CD4-positive, alpha-beta T cell treated with Interleukin-4 for 1 hour (primary cell): Measurements from ENCODE around the gene PRPH2.
"Not testable (repeated sequence)": the region's sequence is repeated elsewhere in the genome, so short reads cannot be mapped to it uniquely, and the experiment has no call there.

ENCODE experiments used
- DNase-seq, 2 donors: peaks; one replicate each; pipeline ENCODE4 v3.0.0-alpha.2; 2020 to 2022

Gene PRPH2

DNA sequence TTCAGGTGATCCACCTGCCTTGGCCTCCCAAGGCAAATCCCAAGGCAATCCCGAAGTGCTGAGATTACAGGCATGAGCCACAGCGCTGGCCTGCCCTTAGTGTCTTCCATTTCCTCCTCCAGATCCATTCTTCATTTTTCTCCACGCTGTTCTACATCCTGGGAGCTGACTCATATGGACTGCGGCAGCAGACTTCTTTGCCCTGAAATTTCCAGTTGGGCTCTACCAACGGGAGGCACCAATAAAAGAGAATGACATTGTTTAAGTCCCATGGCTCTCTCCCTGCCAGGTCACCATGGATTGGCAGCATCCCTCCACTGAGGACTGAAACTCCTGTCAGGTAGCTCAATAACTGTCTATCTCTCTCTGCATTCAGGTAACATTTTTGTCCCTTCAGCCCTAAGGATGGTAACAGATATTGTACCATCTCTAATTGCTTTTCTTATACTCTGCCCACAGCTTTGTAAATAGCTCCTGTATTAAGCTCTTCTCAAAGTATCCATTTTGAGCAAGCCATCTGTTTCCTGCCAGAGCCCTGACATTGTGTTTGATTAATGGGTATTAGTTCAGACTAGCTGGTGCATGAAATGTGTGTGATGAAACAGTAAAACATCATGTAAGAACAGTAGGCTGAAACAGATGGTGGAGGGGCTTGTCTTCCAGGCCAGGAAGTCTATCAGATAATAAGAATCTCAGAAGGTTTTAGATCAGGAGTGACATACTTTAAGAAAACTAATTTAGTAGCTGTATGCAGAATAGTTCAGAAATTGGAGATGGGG lies 19.9 kb upstream of the PRPH2 start:
- no peak for DNase-seq

DNA sequence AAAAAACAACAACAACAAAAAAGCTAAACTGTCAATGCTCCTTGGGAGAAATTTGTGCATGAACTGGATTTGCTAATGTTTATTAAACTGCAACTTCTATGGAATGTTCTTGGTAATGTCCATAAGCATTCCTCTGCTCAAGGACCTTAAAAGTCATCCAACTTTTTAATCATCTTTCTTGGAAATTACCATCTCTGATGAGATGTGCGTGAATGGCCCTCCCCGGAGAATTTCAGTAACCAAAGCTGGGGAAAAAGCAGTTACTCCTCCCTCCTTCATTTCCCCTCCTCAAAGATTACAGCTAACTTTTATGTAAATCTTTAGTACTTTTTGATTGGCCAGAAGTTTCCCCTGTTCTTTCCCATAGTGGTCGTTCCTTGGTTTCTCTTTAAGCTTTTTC lies 18.3 kb upstream of the PRPH2 start:
- DNase-seq = no peak

DNA sequence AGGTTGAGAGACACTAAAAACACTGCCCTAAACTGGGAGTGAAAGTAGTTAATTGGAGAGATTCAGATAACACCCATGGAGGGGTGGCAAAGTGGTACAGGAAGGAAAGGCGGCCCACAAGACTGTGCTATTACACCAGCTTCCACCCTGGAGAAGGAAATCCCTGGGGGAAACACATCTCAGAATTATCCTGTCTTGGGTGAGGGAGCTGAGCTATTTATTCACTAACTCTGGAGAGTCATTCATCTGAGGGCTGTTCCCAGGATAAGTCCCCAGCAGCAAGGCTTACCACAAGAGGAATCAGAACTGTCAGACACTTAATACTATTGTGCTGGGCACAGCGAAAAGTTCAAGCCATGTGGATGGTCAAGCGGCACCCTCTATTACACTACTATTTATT lies 13.6 kb upstream of the PRPH2 start:
- DNase-seq = no peak

DNA sequence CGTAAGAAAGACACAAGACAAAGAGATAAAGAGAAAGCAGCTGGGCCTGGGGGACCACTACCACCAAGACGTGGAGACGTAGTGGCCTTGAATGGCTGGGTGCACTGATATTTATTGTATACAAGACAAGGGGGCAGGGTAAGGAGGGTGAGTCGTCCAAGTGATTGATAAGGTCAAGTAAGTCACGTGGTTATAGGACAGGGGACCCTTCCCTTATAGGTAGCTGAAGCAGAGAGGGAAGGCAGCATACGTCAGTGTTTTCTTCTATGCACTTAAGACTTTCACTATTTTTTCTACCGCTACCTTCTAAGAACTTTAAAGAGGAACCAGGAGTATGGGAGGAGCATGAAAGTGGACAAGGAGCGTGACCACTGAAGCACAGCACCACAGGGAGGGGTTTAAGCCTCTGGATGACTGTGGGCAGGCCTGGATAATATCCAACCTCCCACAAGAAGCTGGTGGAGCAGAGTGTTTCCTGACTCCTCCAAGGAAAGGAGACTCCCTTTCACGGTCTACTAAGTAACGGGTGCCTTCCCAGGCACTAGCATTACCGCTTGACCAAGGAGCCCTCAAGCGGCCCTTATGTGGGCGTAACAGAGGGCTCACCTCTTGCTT lies 11.6 kb upstream of the PRPH2 start:
- not testable (repeated sequence) for DNase-seq

DNA sequence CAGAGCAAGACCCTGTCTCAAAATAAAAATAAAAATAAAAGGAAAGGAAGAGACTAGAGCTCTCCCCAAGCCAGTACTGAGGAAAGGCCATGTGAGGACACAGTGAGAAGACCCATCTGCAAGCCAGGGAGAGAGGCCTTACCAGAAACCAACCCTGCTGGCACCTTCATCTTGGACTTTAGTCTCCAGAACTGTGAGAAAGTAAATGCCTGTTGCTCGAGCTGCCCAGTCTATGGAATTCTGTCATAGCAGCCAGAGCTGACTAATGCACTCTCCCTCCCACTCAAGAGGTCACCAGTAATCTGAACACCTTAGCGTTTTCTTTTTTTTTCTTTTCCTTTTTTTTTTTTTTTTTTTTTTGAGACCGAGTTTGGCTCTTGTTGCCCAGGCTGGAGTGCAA lies 7.3 kb upstream of the PRPH2 start:
- no peak for DNase-seq

DNA sequence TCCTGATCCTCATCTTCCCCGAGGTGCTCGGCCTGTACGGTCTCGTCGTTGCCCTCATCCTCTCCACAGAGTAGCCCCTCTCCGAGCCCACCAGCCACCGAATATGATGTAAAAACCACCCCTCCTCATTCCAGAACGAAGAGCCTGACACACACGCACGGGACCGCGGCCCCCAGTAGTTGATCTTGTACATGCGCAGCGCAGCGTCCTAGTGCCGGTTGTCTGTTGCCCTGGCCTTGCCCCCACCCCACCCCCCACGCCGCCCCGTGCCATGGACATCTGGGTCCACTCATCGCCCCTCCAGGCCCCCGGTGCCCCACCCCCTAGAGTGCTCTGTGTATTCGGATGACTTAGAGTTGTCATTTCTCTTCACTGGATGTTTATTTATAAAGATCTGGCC lies 5.2 kb upstream of the PRPH2 start:
- no peak for DNase-seq

DNA sequence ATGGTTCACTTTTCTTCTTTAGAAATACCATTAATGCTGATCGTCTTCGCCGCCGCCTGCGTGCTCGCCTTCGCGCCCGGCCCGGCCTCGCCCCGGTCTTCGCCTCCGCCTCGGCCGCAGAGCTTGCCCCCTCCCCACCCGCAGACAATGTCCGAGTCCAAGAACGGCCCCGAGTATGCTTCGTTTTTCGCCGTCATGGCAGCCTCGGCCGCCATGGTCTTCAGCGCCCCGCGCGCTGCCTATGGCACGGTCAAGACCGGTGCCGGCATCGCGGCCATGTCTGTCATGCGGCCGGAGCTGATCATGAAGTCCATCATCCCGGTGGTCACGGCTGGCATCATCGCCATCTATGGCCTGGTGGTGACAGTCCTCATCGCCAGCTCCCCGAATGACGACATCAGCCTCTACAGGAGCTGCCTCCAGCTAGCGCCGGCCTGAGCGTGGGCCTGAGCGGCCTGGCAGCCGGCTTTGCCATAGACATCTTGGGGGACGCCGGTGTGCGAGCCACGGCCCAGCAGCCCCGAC lies 4.8 kb upstream of the PRPH2 start:
- no peak for DNase-seq

DNA sequence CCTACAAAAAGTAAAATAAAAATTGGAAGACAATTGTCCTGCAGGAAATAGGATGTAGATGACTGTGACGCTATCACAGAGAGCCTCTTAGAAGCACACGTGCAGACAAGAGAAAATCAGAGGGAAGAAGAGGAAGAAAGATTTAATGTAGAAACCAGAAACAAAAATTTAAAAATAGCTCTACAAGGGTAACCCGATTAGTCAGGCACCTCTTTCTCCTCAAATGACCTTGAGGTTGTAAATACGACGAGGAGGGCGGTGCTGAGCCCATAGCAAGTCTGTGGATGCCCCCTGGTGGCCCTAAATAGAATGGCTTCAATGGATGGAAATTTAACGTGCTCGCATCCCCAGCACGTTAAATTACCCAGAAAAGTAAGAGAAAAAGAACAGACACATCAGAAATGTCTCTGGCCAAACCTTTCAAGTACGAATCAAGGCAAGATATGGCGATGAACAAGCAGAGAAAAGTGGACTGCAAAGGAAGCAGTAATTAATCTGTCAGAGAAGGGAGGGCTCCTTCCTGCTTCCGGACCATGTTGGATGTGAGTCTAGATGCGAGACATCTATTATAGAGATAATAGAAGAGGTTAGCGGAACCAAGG lies 4.2 kb upstream of the PRPH2 start:
- peak; percentile 88 for DNase-seq

DNA sequence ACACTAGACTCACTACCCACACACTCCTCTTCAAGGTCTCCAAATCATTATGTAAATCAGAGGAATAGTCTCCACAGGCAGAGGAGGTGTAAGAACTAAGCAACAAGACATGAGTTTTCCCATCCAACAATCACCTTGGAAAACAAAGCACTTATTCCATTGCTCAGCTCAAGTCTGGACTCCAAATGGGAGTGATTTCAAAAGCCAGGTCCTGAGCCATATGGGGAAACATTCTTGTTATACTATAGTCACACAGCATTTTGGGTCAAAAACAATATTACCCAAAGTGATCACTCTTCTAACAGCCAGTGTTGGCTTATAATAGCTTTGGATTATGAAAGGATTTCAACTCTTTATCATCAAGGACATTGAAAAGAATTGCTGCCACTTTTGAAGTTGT lies 3.6 kb upstream of the PRPH2 start:
- DNase-seq = no peak

DNA sequence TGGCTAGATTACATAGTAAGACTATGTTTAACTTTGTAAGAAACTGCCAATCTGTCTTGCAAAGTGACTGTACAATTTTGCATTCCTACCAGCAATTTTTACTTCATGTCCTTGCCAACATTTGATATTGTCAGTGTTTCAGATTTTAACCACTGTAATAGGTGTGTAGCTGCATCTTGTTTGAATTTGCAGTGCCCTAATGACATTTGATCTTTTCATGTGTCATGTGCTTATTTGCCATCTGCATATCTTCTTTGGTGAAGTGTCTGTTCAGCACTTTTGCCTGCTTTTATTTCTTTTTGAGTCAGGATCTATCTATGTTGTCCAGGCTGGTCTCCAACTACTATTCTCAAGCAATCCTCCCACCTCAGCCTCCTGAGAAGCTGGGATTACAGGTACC lies 2.4 kb upstream of the PRPH2 start:
- DNase-seq = no peak

DNA sequence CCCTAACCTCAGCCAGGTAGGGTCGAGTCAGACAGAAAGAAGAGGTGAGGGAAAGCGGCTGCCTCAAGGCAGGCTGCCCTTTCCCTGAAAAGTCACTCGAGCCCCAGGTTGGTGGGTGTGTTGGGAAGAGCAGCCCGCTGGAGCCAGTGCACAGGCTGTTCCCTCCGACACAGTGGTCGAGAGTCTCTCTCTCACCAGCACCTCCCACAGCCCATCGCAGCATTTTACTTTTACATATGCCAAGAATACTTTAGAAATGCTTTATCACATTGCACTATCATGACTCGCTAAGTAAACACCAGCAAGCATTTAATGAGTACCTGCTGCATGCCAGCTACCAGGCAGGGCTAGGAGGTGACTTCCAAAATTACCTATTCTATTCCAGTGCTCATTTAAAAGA lies 1.7 kb downstream of the PRPH2 start:
- DNase-seq = no peak

DNA sequence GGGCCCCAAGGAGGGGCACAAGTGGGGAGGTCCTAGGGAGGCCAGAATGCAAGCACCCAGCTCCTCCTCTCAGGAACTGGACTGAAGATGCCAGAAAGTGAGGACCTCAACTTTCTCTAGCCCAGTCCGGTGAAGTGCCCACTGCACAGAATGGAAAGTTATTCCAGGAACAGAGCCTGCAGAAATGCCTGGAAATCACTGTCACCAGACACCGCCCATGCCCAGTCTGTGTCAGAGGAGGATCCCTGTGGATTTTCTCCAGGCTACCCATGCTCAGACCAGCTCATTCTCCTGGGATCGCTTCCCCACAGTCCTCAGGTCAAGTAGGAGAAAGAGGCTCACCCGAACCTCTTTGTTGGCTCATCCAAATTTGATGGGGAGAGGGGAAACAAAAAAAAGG lies 6.5 kb downstream of the PRPH2 start:
- no peak for DNase-seq

DNA sequence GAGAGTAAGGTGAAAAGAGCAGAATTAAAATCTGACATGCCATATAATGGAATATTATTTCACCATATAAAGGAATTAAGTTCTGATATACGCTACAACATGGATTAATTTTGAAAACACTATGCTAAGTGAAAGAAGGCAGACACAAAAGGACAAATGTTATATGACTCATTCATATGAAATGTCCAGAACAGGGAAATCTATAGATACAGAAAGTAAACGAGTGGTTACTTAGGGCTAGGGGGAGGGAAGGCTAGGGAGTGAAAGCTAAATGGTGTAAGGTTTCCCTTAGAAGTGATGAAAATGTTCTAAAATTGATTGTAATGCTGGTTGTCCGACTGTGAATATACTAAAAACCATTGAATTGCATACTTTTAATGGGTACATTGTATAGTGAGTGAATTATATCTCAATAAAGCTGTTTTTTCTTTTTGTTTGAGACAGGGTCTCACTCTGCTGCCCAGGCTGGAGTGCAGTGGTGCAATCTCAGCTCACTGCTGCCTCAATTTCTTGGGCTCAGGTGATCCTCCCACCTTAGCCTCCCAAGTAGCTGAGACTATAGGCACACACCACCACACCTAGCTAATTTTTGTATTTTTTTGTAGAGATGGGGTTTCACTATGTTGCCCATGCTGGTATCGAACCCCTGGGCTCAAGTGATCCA lies 8.2 kb downstream of the PRPH2 start:
- no peak for DNase-seq

DNA sequence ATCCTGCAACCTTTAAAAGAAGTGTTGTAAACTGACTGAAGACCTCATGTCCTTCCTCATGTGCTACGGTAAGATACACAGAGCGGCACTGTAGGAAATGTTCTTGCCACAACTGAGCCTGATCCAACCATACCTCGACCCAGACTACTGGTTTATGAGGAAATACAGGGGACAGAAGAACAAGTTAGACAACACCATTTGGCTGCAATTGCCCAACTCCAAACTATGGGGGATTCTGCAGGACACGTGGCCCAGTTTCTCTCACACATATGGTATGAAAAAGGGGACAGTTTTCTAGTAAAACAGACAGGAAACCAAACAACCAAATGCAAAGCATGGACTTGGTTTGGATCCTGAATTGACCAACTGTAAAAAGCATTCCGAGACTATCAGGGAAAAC lies 10.5 kb downstream of the PRPH2 start:
- no peak for DNase-seq

DNA sequence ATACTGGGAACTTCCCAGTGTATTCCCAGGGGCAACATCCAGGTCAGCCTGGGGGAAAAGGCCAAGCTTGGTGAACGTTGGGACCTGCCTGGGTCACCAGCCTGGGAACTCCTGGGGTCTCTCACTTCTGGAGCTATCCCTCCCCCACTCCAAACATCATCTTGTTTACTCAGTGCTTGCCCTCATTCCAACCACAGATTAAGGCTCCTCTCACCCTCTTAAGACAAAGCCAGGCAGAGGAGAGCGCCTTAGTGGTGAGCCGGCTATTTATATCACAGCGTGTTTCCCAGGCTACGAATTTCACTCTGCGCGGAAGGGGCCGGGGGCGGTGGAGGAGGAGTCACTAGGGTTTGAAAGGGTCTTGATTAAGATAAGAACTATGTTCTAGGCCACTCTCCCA lies 12.1 kb downstream of the PRPH2 start:
- no peak for DNase-seq

DNA sequence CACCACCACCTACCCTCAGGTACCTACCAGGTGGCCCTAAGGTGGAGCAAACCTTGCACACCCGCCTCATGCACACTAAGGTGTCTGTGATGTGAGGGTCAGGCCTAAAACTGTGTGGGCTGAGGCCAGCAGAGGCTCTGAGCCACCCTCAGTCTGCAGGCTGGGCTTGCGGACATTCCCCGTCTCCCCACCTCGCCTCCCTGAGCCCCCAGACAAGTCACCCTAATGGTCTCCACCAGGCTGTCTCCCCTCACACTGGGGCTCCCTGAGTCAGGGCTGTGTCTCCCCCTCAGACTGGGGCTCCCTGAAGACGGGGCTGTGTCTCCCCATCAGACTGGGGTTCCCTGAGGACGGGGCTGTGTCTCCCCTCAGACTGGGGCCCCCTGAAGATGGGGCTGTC lies 12.5 kb downstream of the PRPH2 start:
- no peak for DNase-seq

DNA sequence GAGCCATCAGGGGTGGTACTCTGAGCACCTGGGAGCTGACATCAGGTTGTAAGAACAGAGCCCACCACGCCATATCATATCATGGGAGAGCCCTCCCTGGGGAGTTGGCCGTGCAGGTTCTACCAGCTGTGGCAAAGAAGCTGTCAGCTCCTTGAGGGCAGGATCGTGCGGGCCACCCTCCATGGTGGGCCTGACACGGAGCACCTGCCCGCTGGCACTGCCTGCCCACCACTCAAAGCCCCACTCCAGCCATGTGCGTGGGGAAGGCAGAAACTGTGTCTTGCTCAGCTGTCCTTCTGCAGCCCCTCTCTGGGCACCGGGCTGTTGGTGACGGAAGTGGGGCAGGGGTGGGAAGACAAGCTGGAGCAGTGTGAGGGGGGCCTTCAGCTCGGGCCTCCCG lies 14.3 kb downstream of the PRPH2 start:
- DNase-seq = no peak

DNA sequence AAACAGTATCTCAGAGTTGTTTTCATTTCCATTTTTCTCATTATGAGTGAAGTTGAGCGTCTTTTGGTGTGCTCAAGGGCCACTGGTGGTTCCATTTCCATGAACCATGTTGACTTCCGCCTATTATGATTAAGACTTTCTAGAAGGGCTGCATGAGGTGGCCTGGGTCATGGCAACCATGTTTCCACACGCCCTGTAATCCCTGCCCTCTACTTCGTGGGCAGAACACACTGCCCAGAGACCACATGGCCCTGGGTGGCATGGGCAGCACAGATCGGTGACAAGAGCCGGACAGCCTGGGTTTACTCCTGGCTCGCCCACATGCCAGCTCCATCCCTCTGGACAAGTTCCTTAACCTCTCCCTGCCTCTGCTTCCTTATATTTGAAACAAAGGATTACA lies 14.8 kb downstream of the PRPH2 start:
- no peak for DNase-seq

DNA sequence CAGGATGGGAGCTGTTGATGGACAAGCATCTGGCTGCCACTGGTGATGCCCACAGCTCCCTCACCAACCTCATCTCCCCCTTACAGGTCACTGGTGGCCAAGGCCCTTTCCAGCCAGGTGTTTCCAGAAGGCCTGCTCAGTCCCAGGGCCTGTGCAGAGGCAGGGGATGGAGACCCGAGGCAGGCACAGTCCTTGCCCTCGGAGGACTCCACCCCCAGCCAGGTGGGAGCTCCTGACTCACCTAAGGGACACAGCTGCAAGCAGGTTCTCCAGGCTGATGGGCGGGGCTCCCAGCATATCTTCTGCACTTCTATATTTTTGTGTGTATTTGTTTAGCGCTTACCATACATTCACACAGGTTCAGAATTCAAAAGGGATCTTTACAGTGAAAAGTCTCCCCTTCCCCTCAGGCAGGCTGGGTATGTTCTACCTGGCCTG lies 17.4 kb downstream of the PRPH2 start:
- no peak for DNase-seq

DNA sequence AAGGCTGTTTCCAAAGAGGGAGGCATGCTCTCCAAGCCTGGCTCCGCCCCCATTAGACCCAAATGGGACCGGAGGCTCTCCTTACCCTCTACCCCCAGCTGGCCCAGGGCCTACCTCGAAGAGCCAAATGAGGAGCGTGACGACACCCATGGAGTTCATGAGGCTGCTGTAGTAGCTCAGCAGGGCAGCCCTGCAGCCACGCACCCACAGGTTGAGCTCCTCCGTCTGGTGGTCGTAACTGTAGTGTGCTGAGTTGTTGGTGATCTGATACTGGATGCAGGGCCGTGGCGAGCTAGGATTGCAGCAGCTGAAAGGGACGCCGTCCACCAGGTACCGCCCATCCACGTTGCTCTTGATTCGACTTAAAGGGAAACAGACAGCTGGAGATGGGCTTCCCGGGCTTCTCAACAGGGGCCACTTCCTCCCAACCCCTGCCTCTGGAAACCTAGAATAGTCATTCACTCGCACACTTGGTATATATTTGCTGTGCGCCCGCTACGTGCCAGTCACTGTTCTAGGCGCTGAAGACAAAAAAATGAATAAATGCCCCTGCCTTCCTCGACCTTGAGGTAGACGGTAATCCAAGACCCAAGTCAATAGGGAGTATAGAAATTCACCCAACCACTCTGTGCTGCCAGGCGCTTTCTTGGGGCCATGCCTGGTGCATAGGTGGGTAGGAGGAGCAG lies 18.0 kb downstream of the PRPH2 start:
- DNase-seq = no peak

DNA sequence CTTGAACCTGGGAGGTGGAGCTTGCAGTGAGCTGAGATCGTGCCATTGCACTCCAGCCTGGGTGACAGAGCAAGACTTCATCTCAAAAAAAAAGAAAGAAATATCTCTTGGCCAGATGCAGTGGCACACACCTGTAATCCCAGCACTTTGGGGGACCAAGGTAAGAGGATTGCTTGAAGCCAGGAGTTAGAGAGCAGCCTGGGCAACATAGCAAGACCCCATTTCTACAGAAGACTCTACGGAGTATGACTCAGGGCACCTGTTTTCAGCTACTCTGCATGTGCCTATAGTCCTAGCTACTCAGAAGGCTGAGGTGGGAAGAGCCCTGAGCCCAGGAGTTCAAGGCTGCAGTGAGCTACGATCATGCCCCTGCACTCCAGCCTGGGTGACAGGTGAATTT lies 19.6 kb downstream of the PRPH2 start:
- DNase-seq = not testable (repeated sequence)

DNA sequence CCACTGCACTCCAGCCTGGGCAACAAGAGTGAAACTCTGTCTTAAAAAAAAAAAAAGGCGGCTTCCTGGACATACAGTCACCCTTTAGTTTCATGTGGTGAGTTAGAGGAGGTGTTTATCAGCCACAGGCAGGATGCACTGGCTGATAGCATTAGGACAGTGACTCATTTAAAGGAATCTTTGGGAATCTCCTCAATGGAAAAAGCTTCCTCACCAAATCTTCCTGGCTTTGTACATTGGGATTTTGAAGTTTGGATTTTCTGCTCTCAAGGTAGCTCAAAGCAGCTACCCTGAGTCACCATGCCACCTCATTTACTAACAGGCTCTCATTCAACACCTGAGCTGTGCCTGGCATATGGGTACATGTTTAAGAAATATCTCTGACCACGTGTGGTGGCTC lies 20.2 kb downstream of the PRPH2 start:
- no peak for DNase-seq

DNA sequence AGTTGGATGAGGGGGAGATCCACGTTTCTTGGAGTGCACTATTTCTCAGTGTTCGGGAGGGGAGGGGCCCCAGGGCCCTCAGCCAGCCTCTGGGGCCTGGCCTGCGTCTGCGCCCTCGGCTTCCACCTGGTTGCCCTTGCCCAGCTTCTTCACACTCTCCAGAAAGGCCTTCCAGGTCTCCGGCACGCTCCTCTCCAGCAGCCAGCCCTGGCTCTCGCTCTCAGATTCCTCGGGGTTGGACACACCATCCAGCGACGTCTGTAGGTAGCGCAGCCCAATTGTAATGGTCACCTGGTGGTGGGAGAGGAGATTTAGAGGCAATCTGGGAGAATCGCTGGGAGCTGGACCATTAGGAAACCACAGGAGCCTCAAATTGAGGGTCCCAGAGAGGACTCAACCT lies 24.2 kb downstream of the PRPH2 start:
- no peak for DNase-seq
